Bronchial epithelial cell (primary cell): ENCODE measurements around the gene SIGLEC9. TPM values are rescaled to one million over a fixed set of nuclear protein-coding genes. Genes with fewer than 3 reads are reported as not detected.

Experiments used
- DNase-seq: peaks from one replicate; pipeline ENCODE4 v3.0.0-alpha.2; 2010; ENCODE audit warnings: low read depth
- FAIRE-seq: peaks from 2 replicates; lab custom pipeline; 2011; peaks lifted over from hg19 to GRCh38; lab: Jason Lieb, UNC
- H3K27me3 ChIP-seq: 2 replicates; pipeline ENCODE4 v1.5.1; 2011; ENCODE audit warnings: low read length; ENCODE audit not compliant: control insufficient read depth, insufficient read depth
- H3K36me3 ChIP-seq: 2 replicates; pipeline ENCODE4 v1.5.1; 2011; ENCODE audit warnings: low read length; ENCODE audit not compliant: control insufficient read depth, insufficient read depth
- H3K4me3 ChIP-seq: 2 replicates; pipeline ENCODE4 v1.5.1; 2011; ENCODE audit warnings: mild to moderate bottlenecking, low read depth, low read length, control low read depth
- CTCF ChIP-seq: IDR thresholded peaks from 2 replicates; pipeline ENCODE4 v1.5.1; 2011; ENCODE audit warnings: mild to moderate bottlenecking, moderate library complexity, low read length, control low read depth, inconsistent platforms; ENCODE audit not compliant: insufficient read depth, severe bottlenecking
- total RNA-seq: library from RNA; depleted of rRNA; stranded (reverse); fragments of >200 nt; gene quantifications from 2 replicates; pipeline ENCODE4 v1.2.1, GENCODE V29; 2014

Gene SIGLEC9
- total RNA-seq, 1 donor from 2014 or later, result not detected

DNA sequence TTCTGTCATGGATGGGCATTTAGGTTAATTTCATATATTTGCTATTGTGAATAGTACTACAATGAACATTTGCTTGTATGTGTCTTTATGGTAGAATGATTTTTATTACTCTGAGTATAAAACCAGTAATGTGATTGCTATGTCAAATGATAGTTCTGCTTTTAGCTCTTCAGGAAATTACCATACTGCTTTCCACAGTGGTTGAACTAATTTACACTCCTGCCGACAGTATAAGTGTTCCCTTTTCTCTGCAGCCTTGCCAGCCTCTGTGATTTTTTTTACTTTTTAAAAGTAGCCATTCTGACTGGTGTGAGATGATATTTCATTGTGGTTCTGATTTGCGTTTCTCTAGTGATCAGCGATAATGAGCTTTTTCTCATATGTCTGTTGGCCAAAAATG, 23.9 kb downstream of the SIGLEC9 start:
- no peak for TF ChIP-seq CTCF
- Histone ChIP-seq H3K36me3 (no peaks in the 10 kb centered on the region), H3K4me3 (no peak overlapping the region), H3K27me3 (no peaks in the 10 kb centered on the region)
- DNase-seq, result no peak
- FAIRE-seq, result no peak

GRCh38 chr19:51150627-51151026, 25.9 kb downstream of the SIGLEC9 start:
- H3K36me3 ChIP-seq, result no peaks in the 10 kb centered on the region
- H3K27me3 ChIP-seq, result no peaks in the 10 kb centered on the region
- no peak for TF ChIP-seq CTCF
- H3K4me3 ChIP-seq, result no peak overlapping the region
- FAIRE-seq (no peak), DNase-seq (no peak)

GRCh38 chr19:51156710-51157109, 32.0 kb downstream of the SIGLEC9 start:
- no peak for DNase-seq
- TF ChIP-seq CTCF, result no peak
- no peak overlapping the region for H3K4me3 ChIP-seq
- H3K27me3 ChIP-seq, result no peaks in the 10 kb centered on the region
- FAIRE-seq, result no peak
- H3K36me3 ChIP-seq, result no peaks in the 10 kb centered on the region

DNA sequence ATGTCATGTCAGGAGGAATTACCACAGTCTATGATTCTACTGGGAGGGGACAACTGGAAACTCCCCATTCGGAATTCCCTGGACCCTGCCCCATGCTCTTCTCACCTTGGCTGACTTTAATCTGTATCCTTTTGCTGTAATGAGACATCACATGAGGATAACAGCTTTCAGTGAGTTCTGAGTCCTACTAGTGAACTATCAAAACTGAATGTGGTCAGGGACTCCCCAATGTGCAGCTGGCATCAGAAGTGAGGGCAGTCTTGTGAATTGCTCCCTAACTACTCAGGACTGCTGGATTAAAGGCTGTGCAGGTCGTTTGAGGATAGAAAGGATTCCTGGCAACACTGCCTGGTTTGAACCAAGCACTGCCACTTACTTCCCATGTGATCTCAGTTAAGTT, 32.6 kb downstream of the SIGLEC9 start:
- FAIRE-seq (no peak), DNase-seq (no peak)
- no peak overlapping the region for H3K4me3 ChIP-seq
- no peaks in the 10 kb centered on the region for H3K27me3 ChIP-seq
- H3K36me3 ChIP-seq, result no peaks in the 10 kb centered on the region
- TF ChIP-seq CTCF, result no peak

DNA sequence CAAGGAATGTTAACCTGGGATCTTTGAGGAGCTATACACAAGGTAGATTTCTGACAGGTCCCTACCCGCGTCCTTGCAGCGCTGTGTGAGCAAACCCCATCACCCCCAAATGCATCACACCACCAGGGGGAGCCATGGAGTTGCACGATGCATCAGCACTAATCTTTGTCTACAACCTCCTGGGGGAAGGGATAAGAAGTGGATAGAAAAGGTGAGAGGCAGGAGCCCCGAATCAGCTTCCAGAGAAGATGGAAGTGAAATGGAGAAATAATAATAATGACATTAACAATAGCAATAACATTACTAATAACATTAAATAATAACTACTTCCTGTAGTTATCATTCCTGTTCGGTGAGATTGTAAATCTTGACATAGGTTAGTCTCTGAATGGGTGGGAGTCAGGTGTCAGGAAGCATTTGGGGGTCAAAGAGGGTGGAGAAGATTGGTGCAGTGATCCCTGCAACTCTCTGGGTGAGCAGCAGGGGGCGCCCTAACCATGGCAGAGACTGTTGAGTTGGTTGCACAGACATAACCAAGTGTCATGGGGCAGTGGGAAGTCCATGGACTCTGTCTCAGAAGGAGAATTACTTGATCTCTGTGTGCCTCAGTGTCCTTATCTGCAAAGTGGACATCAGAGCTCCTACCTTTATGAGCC, 33.9 kb downstream of the SIGLEC9 start:
- peak; percentile 33 for DNase-seq
- TF ChIP-seq CTCF, result peak; percentile 65
- peak; percentile 50 for FAIRE-seq
- no peaks in the 10 kb centered on the region for H3K36me3 ChIP-seq
- no peak overlapping the region for H3K4me3 ChIP-seq
- no peaks in the 10 kb centered on the region for H3K27me3 ChIP-seq

- Histone ChIP-seq H3K27me3 (no peaks in the 10 kb centered on the region), H3K36me3 (no peaks in the 10 kb centered on the region), H3K4me3 (no peak overlapping the region)
- no peak for FAIRE-seq
- DNase-seq, result no peak
- no peak for TF ChIP-seq CTCF
These were observed 35.0 kb downstream of the SIGLEC9 start for GRCh38 chr19:51159656-51160055.
